Brain microvascular endothelial cell (primary cell): ENCODE measurements around the gene ADGRD1.

Source experiments
- DNase-seq: peaks from one replicate; pipeline ENCODE4 v3.0.0-alpha.2; 2020
- H3K27ac ChIP-seq: fragments of 250-450 bp; sonication (Bioruptor Pico); 2 replicates; pipeline ENCODE4 v1.5.1; 2020; ENCODE audit warnings: mild to moderate bottlenecking, moderate library complexity
- H3K27me3 ChIP-seq: fragments of 250-450 bp; sonication (Bioruptor Pico); replicated peaks from 2 replicates; pipeline ENCODE4 v1.5.1; 2020; ENCODE audit warnings: mild to moderate bottlenecking
- H3K36me3 ChIP-seq: fragments of 250-450 bp; sonication (Bioruptor Pico); replicated peaks from 2 replicates; pipeline ENCODE4 v1.5.1; 2020; ENCODE audit warnings: mild to moderate bottlenecking
- H3K4me3 ChIP-seq: 2 replicates; pipeline ENCODE4 v1.5.1; 2011; ENCODE audit warnings: low read depth, mild to moderate bottlenecking, control low read depth, low read length, moderate library complexity
- CTCF ChIP-seq: IDR thresholded peaks from 2 replicates; pipeline ENCODE4 v1.5.1; 2011; ENCODE audit warnings: low read depth, mild to moderate bottlenecking, moderate library complexity, low read length, control low read depth, inconsistent platforms; ENCODE audit errors: missing control alignments
- in situ Hi-C: cut with HindIII; loops from 2 replicates; pipeline ENCODE4 v1.10.0; 2017; ENCODE audit warnings: low sequenced_read_pairs, low pct_ligation_motif_present

Gene ADGRD1

GRCh38 chr12:130989391-130989790, 35.7 kb downstream of the ADGRD1 start:
- Histone ChIP-seq H3K4me3 (no peak overlapping the region), H3K27ac (no peak overlapping the region), H3K36me3 (no peaks in the 10 kb centered on the region), H3K27me3 (no peaks in the 10 kb centered on the region)
- no peak for DNase-seq
- in situ Hi-C loops = no loop called here
- TF ChIP-seq CTCF = no peak

GRCh38 chr12:130990034-130990433, 36.3 kb downstream of the ADGRD1 start:
- Histone ChIP-seq H3K27me3 (no peaks in the 10 kb centered on the region), H3K4me3 (no peak overlapping the region), H3K27ac (no peak overlapping the region), H3K36me3 (no peaks in the 10 kb centered on the region)
- DNase-seq = no peak
- in situ Hi-C loops = no loop called here
- no peak for TF ChIP-seq CTCF

GRCh38 chr12:130992448-130992847, 38.7 kb downstream of the ADGRD1 start:
- Histone ChIP-seq H3K27me3 (no peaks in the 10 kb centered on the region), H3K27ac (no peak overlapping the region), H3K4me3 (no peak overlapping the region), H3K36me3 (no peaks in the 10 kb centered on the region)
- in situ Hi-C loops = no loop called here
- no peak for TF ChIP-seq CTCF
- no peak for DNase-seq

GRCh38 chr12:130992979-130993538, 39.4 kb downstream of the ADGRD1 start:
- Histone ChIP-seq H3K27me3 (no peaks in the 10 kb centered on the region), H3K4me3 (no peak overlapping the region), H3K27ac (no peak overlapping the region), H3K36me3 (no peaks in the 10 kb centered on the region)
- in situ Hi-C loops = no loop called here
- no peak for DNase-seq
- TF ChIP-seq CTCF = no peak

- no peaks in the 10 kb centered on the region for H3K36me3 ChIP-seq
- in situ Hi-C loops = no loop called here
- TF ChIP-seq CTCF = no peak
These were observed 40.3 kb downstream of the ADGRD1 start for GRCh38 chr12:130993759-130994670.

More at GRCh38 chr12:130993759-130994670, 40.3 kb downstream of the ADGRD1 start:
- no peak for DNase-seq
- H3K27ac ChIP-seq = no peak overlapping the region
- H3K27me3 ChIP-seq = no peaks in the 10 kb centered on the region
- H3K4me3 ChIP-seq = no peak overlapping the region
